Brain microvascular endothelial cell (primary cell): Measurements from ENCODE around the gene DPEP3.

Experiments
- DNase-seq: peaks from one replicate; pipeline ENCODE4 v3.0.0-alpha.2; 2020
- H3K27ac ChIP-seq: fragments of 250-450 bp; sonication (Bioruptor Pico); 2 replicates; pipeline ENCODE4 v1.5.1; 2020; ENCODE audit warnings: mild to moderate bottlenecking, moderate library complexity
- H3K27me3 ChIP-seq: fragments of 250-450 bp; sonication (Bioruptor Pico); replicated peaks from 2 replicates; pipeline ENCODE4 v1.5.1; 2020; ENCODE audit warnings: mild to moderate bottlenecking
- H3K36me3 ChIP-seq: fragments of 250-450 bp; sonication (Bioruptor Pico); replicated peaks from 2 replicates; pipeline ENCODE4 v1.5.1; 2020; ENCODE audit warnings: mild to moderate bottlenecking
- H3K4me3 ChIP-seq: 2 replicates; pipeline ENCODE4 v1.5.1; 2011; ENCODE audit warnings: low read depth, mild to moderate bottlenecking, control low read depth, low read length, moderate library complexity
- CTCF ChIP-seq: IDR thresholded peaks from 2 replicates; pipeline ENCODE4 v1.5.1; 2011; ENCODE audit warnings: low read depth, mild to moderate bottlenecking, moderate library complexity, low read length, control low read depth, inconsistent platforms; ENCODE audit errors: missing control alignments
- in situ Hi-C: cut with HindIII; loops from 2 replicates; pipeline ENCODE4 v1.10.0; 2017; ENCODE audit warnings: low sequenced_read_pairs, low pct_ligation_motif_present

The DPEP3 gene

GRCh38 chr16:67961551-67961957, 18.7 kb downstream of the DPEP3 start:
- H3K36me3 ChIP-seq: peaks cover 68% of the 10 kb centered on the region
- in situ Hi-C loops: no loop called here
- H3K4me3 ChIP-seq: no peak overlapping the region
- H3K27ac ChIP-seq: no peak overlapping the region
- no peak for TF ChIP-seq CTCF
- H3K27me3 ChIP-seq: no peaks in the 10 kb centered on the region
- no peak for DNase-seq

GRCh38 chr16:67959536-67960329, 20.6 kb downstream of the DPEP3 start:
- Histone ChIP-seq H3K4me3 (no peak overlapping the region), H3K27ac (peak overlapping the region; percentile 38), H3K27me3 (no peaks in the 10 kb centered on the region), H3K36me3 (peaks cover 85% of the 10 kb centered on the region)
- in situ Hi-C loops: no loop called here
- TF ChIP-seq CTCF: no peak
- no peak for DNase-seq

- no peak for TF ChIP-seq CTCF
- DNase-seq: no peak
- in situ Hi-C loops: no loop called here
- H3K27ac ChIP-seq: no peak overlapping the region
- H3K36me3 ChIP-seq: peaks cover 92% of the 10 kb centered on the region
- no peak overlapping the region for H3K4me3 ChIP-seq
- H3K27me3 ChIP-seq: no peaks in the 10 kb centered on the region
Measured at GRCh38 chr16:67957622-67958021, 22.7 kb downstream of the DPEP3 start.

GRCh38 chr16:67954421-67955196, 25.7 kb downstream of the DPEP3 start:
- Histone ChIP-seq H3K27me3 (no peaks in the 10 kb centered on the region), H3K36me3 (peaks cover 94% of the 10 kb centered on the region), H3K4me3 (no peak overlapping the region), H3K27ac (no peak overlapping the region)
- no peak for DNase-seq
- no peak for TF ChIP-seq CTCF
- in situ Hi-C loops: no loop called here

DNA sequence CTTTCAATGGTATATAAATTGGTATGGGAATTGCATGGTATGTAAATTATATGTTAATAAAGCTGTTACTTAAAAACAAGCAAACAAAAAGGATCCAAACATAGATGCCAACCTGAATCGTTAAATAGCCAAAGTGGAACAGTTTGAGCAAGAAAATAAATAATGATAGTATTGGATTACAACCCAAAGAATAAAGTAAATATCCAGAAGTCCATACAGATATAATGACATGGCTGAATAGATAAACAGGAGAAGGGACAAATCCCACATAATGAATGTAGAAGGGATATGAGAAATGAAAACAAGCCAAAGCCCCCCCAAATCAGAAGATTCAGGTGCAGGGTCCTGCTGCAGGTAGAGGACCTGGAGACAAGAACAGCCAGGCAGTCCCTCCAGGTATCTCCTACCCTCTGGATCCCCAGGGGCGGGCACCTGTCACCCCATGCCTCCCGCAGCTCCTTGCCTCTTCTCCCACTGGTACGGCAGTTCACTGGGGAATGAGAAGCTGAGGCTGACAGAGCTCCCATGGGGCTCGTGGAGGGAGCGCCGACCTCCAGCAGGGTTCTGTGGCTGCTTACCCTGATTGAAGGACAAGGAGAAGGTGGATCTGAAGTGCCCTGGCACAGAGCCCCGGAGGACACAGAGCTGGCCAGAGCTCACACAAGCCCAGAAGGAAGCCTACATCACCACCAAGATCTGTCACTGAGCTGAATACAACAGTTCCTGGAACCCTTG, 26.5 kb downstream of the DPEP3 start:
- Histone ChIP-seq H3K4me3 (no peak overlapping the region), H3K27me3 (no peaks in the 10 kb centered on the region), H3K27ac (no peak overlapping the region), H3K36me3 (peaks cover 92% of the 10 kb centered on the region)
- no peak for DNase-seq
- TF ChIP-seq CTCF: no peak
- in situ Hi-C loops: no loop called here
